H1 (cell line): ENCODE data around the gene CTNND2. TPM values are rescaled to one million over a fixed set of nuclear protein-coding genes. Genes with fewer than 3 reads are reported as not detected.

Experiments used
- E2F6 ChIP-seq: IDR thresholded peaks from 2 replicates; pipeline ENCODE4 v1.6.1; 2012; ENCODE audit warnings: inconsistent platforms
- EZH2 ChIP-seq: fragments of 200-600 bp; sonication (generic); IDR thresholded peaks from 2 replicates; pipeline ENCODE4 v1.7.1; 2012; ENCODE audit warnings: low read depth, mild to moderate bottlenecking, moderate library complexity, low read length, inconsistent platforms; ENCODE audit not compliant: severe bottlenecking
- GABPA ChIP-seq: IDR thresholded peaks from 2 replicates; pipeline ENCODE4 v1.6.1; 2011; ENCODE audit warnings: mild to moderate bottlenecking, low read length, moderate library complexity, borderline replicate concordance; ENCODE audit not compliant: insufficient read depth
- KDM1A ChIP-seq: fragments of 200-600, 300-600 bp; sonication (generic); IDR thresholded peaks from 2 replicates; pipeline ENCODE4 v1.7.1; 2016; ENCODE audit warnings: mild to moderate bottlenecking, low read length, borderline replicate concordance
- MAFK ChIP-seq: IDR thresholded peaks from 2 replicates; pipeline ENCODE4 v1.6.1; 2012; ENCODE audit warnings: low read depth, mild to moderate bottlenecking, improper control_type of control experiment, low read length
- SRF ChIP-seq: IDR thresholded peaks from 2 replicates; pipeline ENCODE4 v1.6.1; 2011; ENCODE audit warnings: mild to moderate bottlenecking, low read depth, low read length, moderate library complexity
- polyA plus RNA-seq, 7 experiments: library from polyadenylated mRNA; depleted of rRNA in 3 of 7; stranded (reverse) in 5 of 7; unstranded in 2 of 7; fragments of >200 nt in 5 of 7; fragments of 200-250 nt in 2 of 7; gene quantifications; 1 replicate in 5 of 7; 2 replicates in 1 of 7; 4 replicates in 1 of 7; pipeline versions ENCODE4 v1.2.1 to v1.2.3, GENCODE V29; 2011 to 2013; ENCODE audit warnings: missing spikeins in 2 of 7, mixed read lengths in 2 of 7
- total RNA-seq: library from RNA; stranded (reverse); fragmentation: NEBNext Ultra II Directional; extraction: Animal tissue kit (Norgen Biotek cat#: 25700); gene quantifications from 2 replicates; pipeline ENCODE4 v1.2.1, GENCODE V29; 2021

The CTNND2 gene
- total and polyA plus RNA-seq, 2 of the 8 experiments (the other 6 are each of a cell fraction or from before 2014, with no cell fraction given): 7.4 to 14.2 TPM

- no peak for TF ChIP-seq E2F6
- TF ChIP-seq SRF: no peak
- no peak for TF ChIP-seq MAFK
- TF ChIP-seq GABPA: no peak
- TF ChIP-seq EZH2: no peak
- TF ChIP-seq KDM1A: no peak
- TF ChIP-seq, all 59 proteins: peak for 0
These were observed 222.4 kb downstream of the CTNND2 start (continued) for GRCh38 chr5:11681796-11682195.
